GM11168 (cell line): ENCODE results near the gene GKN2.
"Not testable (repeated sequence)": the region's sequence is repeated elsewhere in the genome, so short reads cannot be mapped to it uniquely, and the experiment has no call there.

Source experiments
- in situ Hi-C: fragments of 300-500 bp; cut with MboI; formaldehyde crosslinking; loops from one replicate; pipeline ENCODE4 v1.12.0; 2022; ENCODE audit warnings: low sequenced_read_pairs; ENCODE audit not compliant: unreplicated experiment

GKN2 gene

GRCh38 chr2:68901561-68901960 lies 51.1 kb downstream of the GKN2 start:
- in situ Hi-C loops = loop anchor here (25.0 kb wide), 1 partner anchor 164 kb away; the partner anchor contains the start of gene ARHGAP25

DNA sequence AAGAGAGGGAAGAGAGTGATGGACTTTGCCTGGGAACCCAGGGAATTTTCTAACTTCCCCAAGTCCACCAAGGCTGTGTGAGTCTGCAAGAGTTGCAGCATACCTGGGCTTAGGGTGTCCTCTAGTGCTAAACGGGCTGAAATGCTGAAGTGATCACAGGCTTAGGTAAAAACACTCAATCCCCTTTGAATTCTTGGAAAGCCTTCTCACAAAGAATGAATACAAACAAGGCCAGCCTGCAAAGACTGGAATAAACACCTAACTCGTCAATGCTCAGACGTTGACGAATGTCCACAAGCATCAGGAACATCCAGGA lies 51.5 kb downstream of the GKN2 start:
- in situ Hi-C loops = loop anchor here (25.0 kb wide), 1 partner anchor 164 kb away; the partner anchor contains the start of gene ARHGAP25

DNA sequence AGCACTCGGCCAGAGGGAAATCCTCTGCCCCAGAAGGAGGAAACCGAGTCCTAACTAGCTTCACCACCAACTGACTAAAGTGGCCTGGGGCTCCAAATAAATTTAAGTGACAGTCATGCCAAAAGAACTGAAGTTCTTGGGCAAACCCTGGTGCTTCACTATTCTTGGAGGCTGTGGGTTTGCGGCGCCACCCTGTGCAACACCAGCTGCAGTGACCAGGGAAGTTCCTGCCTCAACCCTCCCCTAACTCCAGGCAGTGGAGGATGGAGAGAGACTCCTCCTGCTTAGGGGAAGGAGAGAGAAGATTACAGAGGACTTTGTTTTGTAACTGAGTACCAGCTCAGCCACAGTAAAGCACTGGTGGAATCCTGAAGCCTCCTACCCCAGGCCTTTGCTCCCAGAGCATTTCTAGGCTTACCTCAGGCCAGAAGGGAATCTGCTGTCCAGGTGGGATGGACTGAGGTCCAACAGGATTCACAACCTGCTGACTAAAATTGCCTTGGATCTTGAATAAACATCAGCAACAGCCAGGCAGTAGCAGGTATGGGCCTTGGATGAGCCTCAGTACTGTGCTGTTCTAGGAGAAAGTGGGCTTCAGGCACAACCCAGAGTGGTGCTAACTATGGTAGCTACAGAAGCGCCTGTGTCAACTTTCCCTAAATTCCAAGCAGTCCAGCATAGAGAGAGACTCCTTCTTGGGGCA lies 52.0 kb downstream of the GKN2 start:
- in situ Hi-C loops = loop anchor here (25.0 kb wide), 1 partner anchor 163 kb away; the partner anchor contains the start of gene ARHGAP25

GRCh38 chr2:68895981-68896380 lies 56.7 kb downstream of the GKN2 start:
- in situ Hi-C loops = not testable (repeated sequence)
